HCT116 (cell line): Measurements from ENCODE around the gene LRRC51. TPM values are rescaled to one million over a fixed set of nuclear protein-coding genes. Genes with fewer than 3 reads are reported as not detected.

Experiments
- ATAC-seq: fragments of 200-7000 bp; cut with Tn5 transposase; 2 replicates; pipeline ENCODE4 v1.9.1; 2020; ENCODE audit warnings: mild to moderate bottlenecking, moderate library complexity
- BruUV-seq: library from RNA; stranded (reverse); fragments of 400-500 nt; replicated peaks from 2 replicates; lab custom pipeline; 2021; lab: Mats Ljungman, UMichigan
- CTCF ChIA-PET: fragments of 300-600 bp; sonication (Branson Sonifier 250); formaldehyde crosslinking; loops from one replicate; lab custom pipeline; 2021; ENCODE audit warnings: antibody characterized with exemption; lab: Charles Lee
- POLR2A ChIA-PET: fragments of 300-600, 350-600 bp; sonication (Branson Sonifier 250); formaldehyde crosslinking; loops from one replicate; lab custom pipeline; 2021; ENCODE audit warnings: antibody characterized with exemption; lab: Charles Lee
- RAD21 ChIA-PET, 2 experiments: fragments of 300-600 bp; sonication (Branson Sonifier 250); formaldehyde crosslinking; loops; one replicate each; lab custom pipeline; 2023; ENCODE audit warnings: low total read pairs in 2 of 2; ENCODE audit not compliant: uncharacterized antibody in 2 of 2, unreplicated experiment in 2 of 2, low non-redundant PET in 1 of 2; lab: Charles Lee
- DNase-seq: peaks from one replicate; pipeline ENCODE4 v3.0.0-alpha.2; 2010; ENCODE audit warnings: low read depth, low spot score
- H2AFZ ChIP-seq: fragments of 200-600 bp; shearing (Covaris generic), sonication (generic); 2 replicates; pipeline ENCODE4 v1.6.1; 2017; ENCODE audit warnings: low read depth, mixed run types, mixed read lengths, antibody characterized with exemption, low read length; ENCODE audit not compliant: poor library complexity, severe bottlenecking
- H3K27ac ChIP-seq: 2 replicates; pipeline ENCODE4 v1.5.1; 2012; ENCODE audit warnings: low read depth, low read length
- H3K27me3 ChIP-seq: fragments of 200-600 bp; sonication (generic); 2 replicates; pipeline ENCODE4 v1.6.1; 2016; ENCODE audit warnings: mixed run types, low read length, mixed read lengths; ENCODE audit not compliant: insufficient read depth
- H3K36me3 ChIP-seq, 2 experiments: fragments of 200-500 bp in 1 of 2; fragments of 200-600 bp in 1 of 2; sonication (Bioruptor generic) in 1 of 2; sonication (generic) in 1 of 2; 2 replicates each; pipeline versions ENCODE4 v1.5.1 to v1.6.1; 2014 to 2016; ENCODE audit warnings: low read length in 2 of 2, inconsistent platforms in 1 of 2, mixed read lengths in 1 of 2, mixed run types in 1 of 2; ENCODE audit not compliant: insufficient read depth in 2 of 2, control insufficient read depth in 1 of 2
- H3K4me1 ChIP-seq, 2 experiments: fragments of 200-600 bp in 1 of 2; sonication (generic) in 1 of 2; 2 replicates each; pipeline versions ENCODE4 v1.5.1 to v1.6.1; 2012 to 2017; ENCODE audit warnings: low read length in 2 of 2, inconsistent platforms in 1 of 2, mild to moderate bottlenecking in 1 of 2, mixed read lengths in 1 of 2, mixed run types in 1 of 2, moderate library complexity in 1 of 2; ENCODE audit not compliant: insufficient read depth in 2 of 2, control insufficient read depth in 1 of 2
- H3K4me2 ChIP-seq: fragments of 200-600 bp; sonication (generic); 2 replicates; pipeline ENCODE4 v1.6.1; 2017; ENCODE audit warnings: mixed run types, low read length, mixed read lengths
- H3K4me3 ChIP-seq, 2 experiments: fragments of 200-600 bp in 1 of 2; sonication (generic) in 1 of 2; replicated peaks in 1 of 2; 2 replicates each; pipeline ENCODE4 v1.5.1; 2011 to 2016; ENCODE audit warnings: low read length in 2 of 2, control low read depth in 1 of 2, low read depth in 1 of 2, mild to moderate bottlenecking in 1 of 2, mixed read lengths in 1 of 2, mixed run types in 1 of 2
- H3K79me2 ChIP-seq: fragments of 200-600 bp; sonication (generic); 2 replicates; pipeline ENCODE4 v1.6.1; 2017; ENCODE audit warnings: mild to moderate bottlenecking, mixed run types, low read length, moderate library complexity, mixed read lengths; ENCODE audit not compliant: insufficient read depth
- H3K9ac ChIP-seq: fragments of 200-600 bp; sonication (generic); 2 replicates; pipeline ENCODE4 v1.6.1; 2016; ENCODE audit warnings: low read length, mixed read lengths
- H3K9me2 ChIP-seq: fragments of 200-600 bp; sonication (generic), shearing (Covaris generic); 2 replicates; pipeline ENCODE4 v1.6.1; 2017; ENCODE audit warnings: mixed run types, mild to moderate bottlenecking, moderate library complexity; ENCODE audit not compliant: insufficient read depth
- H3K9me3 ChIP-seq, 2 experiments: fragments of 200-500 bp in 1 of 2; fragments of 200-600 bp in 1 of 2; sonication (Bioruptor generic) in 1 of 2; sonication (generic) in 1 of 2; 2 replicates each; pipeline ENCODE4 v1.6.1; 2014 to 2017; ENCODE audit warnings: low read length in 2 of 2, mixed read lengths in 2 of 2, inconsistent platforms in 1 of 2, low read depth in 1 of 2, mild to moderate bottlenecking in 1 of 2, mixed run types in 1 of 2, moderate library complexity in 1 of 2; ENCODE audit not compliant: control insufficient read depth in 1 of 2, insufficient read depth in 1 of 2
- H4K20me1 ChIP-seq: fragments of 200-600 bp; sonication (generic), shearing (Covaris generic); 2 replicates; pipeline ENCODE4 v1.6.1; 2017; ENCODE audit warnings: mixed run types, mild to moderate bottlenecking, moderate library complexity; ENCODE audit not compliant: insufficient read depth
- ATF3 ChIP-seq: IDR thresholded peaks from 2 replicates; pipeline ENCODE4 v1.6.1; 2012
- CEBPB ChIP-seq: IDR thresholded peaks from 2 replicates; pipeline ENCODE4 v1.6.1; 2012; ENCODE audit warnings: low read depth
- CTCF ChIP-seq, 3 experiments: fragments of 200-600 bp in 1 of 3; sonication (generic) in 1 of 3; IDR thresholded peaks in 2 of 3; conservative IDR thresholded peaks in 1 of 3; 2 replicates each; pipeline ENCODE4 v1.5.1; 2012 to 2017; ENCODE audit warnings: low read depth in 2 of 3, low read length in 2 of 3, antibody characterized with exemption in 1 of 3, borderline replicate concordance in 1 of 3, control low read depth in 1 of 3, mild to moderate bottlenecking in 1 of 3, mixed read lengths in 1 of 3, mixed run types in 1 of 3, moderate library complexity in 1 of 3; ENCODE audit not compliant: insufficient read depth in 1 of 3
- EGR1 ChIP-seq: IDR thresholded peaks from 2 replicates; pipeline ENCODE4 v1.6.1; 2012; ENCODE audit warnings: low read depth
- ELF1 ChIP-seq: IDR thresholded peaks from 2 replicates; pipeline ENCODE4 v1.6.1; 2012; ENCODE audit warnings: low read depth, borderline replicate concordance
- EZH2 ChIP-seq: fragments of 200-600 bp; sonication (generic); IDR thresholded peaks from 2 replicates; pipeline ENCODE4 v1.6.1; 2017; ENCODE audit warnings: antibody characterized with exemption, mixed run types
- EZH2phosphoT487 ChIP-seq: fragments of 200-600 bp; IDR thresholded peaks from 2 replicates; pipeline ENCODE4 v1.6.1; 2018; ENCODE audit warnings: antibody characterized with exemption, borderline replicate concordance
- FOSL1 ChIP-seq: IDR thresholded peaks from 2 replicates; pipeline ENCODE4 v1.6.1; 2012; ENCODE audit warnings: low read depth
- JUND ChIP-seq: IDR thresholded peaks from 2 replicates; pipeline ENCODE4 v1.6.1; 2012
- MAX ChIP-seq: IDR thresholded peaks from 2 replicates; pipeline ENCODE4 v1.6.1; 2012
- POLR2A ChIP-seq: IDR thresholded peaks from 2 replicates; pipeline ENCODE4 v1.7.0; 2011; ENCODE audit warnings: borderline replicate concordance; ENCODE audit not compliant: insufficient read depth, insufficient read length; ENCODE audit errors: extremely low read depth
- POLR2AphosphoS5 ChIP-seq: IDR thresholded peaks from 2 replicates; pipeline ENCODE4 v1.6.1; 2011; ENCODE audit warnings: mild to moderate bottlenecking, low read depth, low read length, moderate library complexity
- RAD21 ChIP-seq: IDR thresholded peaks from 2 replicates; pipeline ENCODE4 v1.6.1; 2012; ENCODE audit warnings: low read depth, mild to moderate bottlenecking
- SP1 ChIP-seq: IDR thresholded peaks from 2 replicates; pipeline ENCODE4 v1.6.1; 2012; ENCODE audit warnings: low read depth
- SRF ChIP-seq: IDR thresholded peaks from 2 replicates; pipeline ENCODE4 v1.6.1; 2012; ENCODE audit warnings: low read depth
- TCF7L2 ChIP-seq: IDR thresholded peaks from 2 replicates; pipeline ENCODE4 v1.7.0; 2011; ENCODE audit warnings: borderline replicate concordance, inconsistent platforms; ENCODE audit not compliant: insufficient read depth, insufficient read length; ENCODE audit errors: extremely low read depth
- YY1 ChIP-seq: IDR thresholded peaks from 2 replicates; pipeline ENCODE4 v1.6.1; 2011; ENCODE audit warnings: low read length, low read depth, moderate library complexity, mild to moderate bottlenecking; ENCODE audit not compliant: insufficient replicate concordance; ENCODE audit errors: extremely low read depth
- ZBTB33 ChIP-seq: IDR thresholded peaks from 2 replicates; pipeline ENCODE4 v1.6.1; 2011; ENCODE audit warnings: mild to moderate bottlenecking, low read length, moderate library complexity; ENCODE audit not compliant: insufficient replicate concordance; ENCODE audit errors: extremely low read depth
- intact Hi-C: fragments of 100-400 bp; cut with micrococcal nuclease; formaldehyde crosslinking; loops from 2 replicates; pipeline ENCODE4 v1.10.0; 2022
- total RNA-seq: library from RNA; stranded (reverse); gene quantifications from one replicate; pipeline ENCODE4 v1.2.1, GENCODE V29; 2021; ENCODE audit not compliant: unreplicated experiment

LRRC51 gene
- total RNA-seq, 1 experiment from 2014 or later: 10.8 TPM

GRCh38 chr11:72045849-72046248, 34.8 kb upstream of the LRRC51 start:
- Histone ChIP-seq H3K27me3 (no peaks in the 10 kb centered on the region), H3K79me2 (peaks cover 81% of the 10 kb centered on the region), H3K9ac (no peak overlapping the region), H4K20me1 (no peaks in the 10 kb centered on the region), H3K4me1 (peaks cover 10 to 29% of the 10 kb centered on the region in 2 experiments; a peak in 3 of 4 replicates), H3K9me2 (no peaks in the 10 kb centered on the region), H3K27ac (no peak overlapping the region), H2AFZ (no peak overlapping the region), H3K36me3 (0 out of 4 replicates have a peak, but pooled peaks cover 0 to 3% of the 10 kb centered on the region in 2 experiments), H3K4me2 (no peak overlapping the region), H3K9me3 (no peaks in the 10 kb centered on the region), H3K4me3 (no peak overlapping the region)
- ChIA-PET RAD21 (no interaction called here), CTCF (no interaction called here), POLR2A (no interaction called here)
- no TSS peak for BruUV-seq
- intact Hi-C loops: no loop called here
- TF ChIP-seq POLR2AphosphoS5: no peak
- TF ChIP-seq TCF7L2: no peak
- no peak for TF ChIP-seq SRF
- TF ChIP-seq CEBPB: no peak
- TF ChIP-seq POLR2A: no peak
- TF ChIP-seq ELF1: no peak
- TF ChIP-seq EZH2: no peak
- TF ChIP-seq EGR1: no peak
- no peak for TF ChIP-seq ZBTB33
- no peak for TF ChIP-seq EZH2phosphoT487
- no peak for TF ChIP-seq RAD21
- no peak for TF ChIP-seq JUND
- TF ChIP-seq MAX: no peak
- no peak for TF ChIP-seq CTCF (IDR thresholded peaks at IDR 0.05 in 2 of 3, conservative IDR thresholded peaks at IDR 0.05 in 1 of 3; ENCODE audit: borderline replicate concordance in 1 of 3, insufficient read depth in 1 of 3, low read depth in 2 of 3, low read length in 2 of 3)
- no peak for TF ChIP-seq ATF3
- TF ChIP-seq FOSL1: no peak
- no peak for TF ChIP-seq SP1
- no peak for TF ChIP-seq YY1
- DNase-seq (no peak), ATAC-seq (no peak)
